ENCODE data around the gene RSPH6A.

Gene RSPH6A

GRCh38 chr19:45817010-45817724, 2.1 kb upstream of the RSPH6A start (continued):
- TF ChIP-seq, protein P1, sequence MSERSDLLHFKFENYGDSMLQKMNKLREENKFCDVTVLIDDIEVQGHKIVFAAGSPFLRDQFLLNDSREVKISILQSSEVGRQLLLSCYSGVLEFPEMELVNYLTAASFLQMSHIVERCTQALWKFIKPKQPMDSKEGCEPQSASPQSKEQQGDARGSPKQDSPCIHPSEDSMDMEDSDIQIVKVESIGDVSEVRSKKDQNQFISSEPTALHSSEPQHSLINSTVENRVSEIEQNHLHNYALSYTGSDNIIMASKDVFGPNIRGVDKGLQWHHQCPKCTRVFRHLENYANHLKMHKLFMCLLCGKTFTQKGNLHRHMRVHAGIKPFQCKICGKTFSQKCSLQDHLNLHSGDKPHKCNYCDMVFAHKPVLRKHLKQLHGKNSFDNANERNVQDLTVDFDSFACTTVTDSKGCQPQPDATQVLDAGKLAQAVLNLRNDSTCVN (tag by site-specific recombination; optimal IDR thresholded peaks at IDR 0.05): no peak
- no peak for TF ChIP-seq ZFP37 (tag by site-specific recombination; IDR thresholded peaks at IDR 0.05)
- TF ChIP-seq SP2 (tag by site-specific recombination; IDR thresholded peaks at IDR 0.05): no peak
- TF ChIP-seq SCRT1 (tag by site-specific recombination; IDR thresholded peaks at IDR 0.05; ENCODE audit: borderline replicate concordance): no peak
- no peak for TF ChIP-seq ZNF768 (tag by site-specific recombination; IDR thresholded peaks at IDR 0.05)
- TF ChIP-seq ZNF521 (tag by site-specific recombination; IDR thresholded peaks at IDR 0.05): no peak
- no peak for TF ChIP-seq ZNF692 (tag by site-specific recombination; IDR thresholded peaks at IDR 0.05)
- TF ChIP-seq ZXDB (tag by site-specific recombination; IDR thresholded peaks at IDR 0.05): 0 out of 2 replicates have a peak, but pooled peaks have one; percentile 53
- no peak for TF ChIP-seq ZNF624 (tag by site-specific recombination; IDR thresholded peaks at IDR 0.05)
- TF ChIP-seq ZNF214 (tag by site-specific recombination; IDR thresholded peaks at IDR 0.05; ENCODE audit: borderline replicate concordance): no peak
- TF ChIP-seq ZNF660 (tag by site-specific recombination; IDR thresholded peaks at IDR 0.05): peak; percentile 71
- peak; percentile 45; the same call in 1 of the 2 replicates for TF ChIP-seq SP3 (tag by site-specific recombination; IDR thresholded peaks at IDR 0.05)
- TF ChIP-seq, protein P2, sequence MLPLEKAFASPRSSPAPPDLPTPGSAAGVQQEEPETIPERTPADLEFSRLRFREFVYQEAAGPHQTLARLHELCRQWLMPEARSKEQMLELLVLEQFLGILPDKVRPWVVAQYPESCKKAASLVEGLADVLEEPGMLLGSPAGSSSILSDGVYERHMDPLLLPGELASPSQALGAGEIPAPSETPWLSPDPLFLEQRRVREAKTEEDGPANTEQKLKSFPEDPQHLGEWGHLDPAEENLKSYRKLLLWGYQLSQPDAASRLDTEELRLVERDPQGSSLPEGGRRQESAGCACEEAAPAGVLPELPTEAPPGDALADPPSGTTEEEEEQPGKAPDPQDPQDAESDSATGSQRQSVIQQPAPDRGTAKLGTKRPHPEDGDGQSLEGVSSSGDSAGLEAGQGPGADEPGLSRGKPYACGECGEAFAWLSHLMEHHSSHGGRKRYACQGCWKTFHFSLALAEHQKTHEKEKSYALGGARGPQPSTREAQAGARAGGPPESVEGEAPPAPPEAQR (tag by site-specific recombination; IDR thresholded peaks at IDR 0.05): no peak
- TF ChIP-seq ZBTB44 (tag by site-specific recombination; IDR thresholded peaks at IDR 0.05): no peak
- TF ChIP-seq GLIS1 (tag by site-specific recombination; IDR thresholded peaks at IDR 0.05): peak; percentile 11; the same call in 1 of the 2 replicates
- TF ChIP-seq ZNF391 (tag by site-specific recombination; IDR thresholded peaks at IDR 0.05; ENCODE audit: borderline replicate concordance, low read depth): no peak
- TF ChIP-seq ZNF544 (tag by site-specific recombination; IDR thresholded peaks at IDR 0.05): no peak
- 0 out of 2 replicates have a peak, but pooled peaks have one; percentile 41 for TF ChIP-seq ZNF843 (tag by site-specific recombination; IDR thresholded peaks at IDR 0.05)
- peak; percentile 64 for TF ChIP-seq ZBTB17 (tag by site-specific recombination; IDR thresholded peaks at IDR 0.05)

GRCh38 chr19:45816236-45817009, 1.3 kb upstream of the RSPH6A start:
- Histone ChIP-seq H3K4me3 (ENCODE audit: low read depth, low read length) (no peak overlapping the region), H3K27ac (ENCODE audit: extremely low read depth, low read depth, low read length) (0 out of 2 replicates have a peak overlapping the region, but pooled peaks have one; percentile 30), H3K9me3 (ENCODE audit: control insufficient read depth, insufficient read depth, low read depth, low read length) (no peaks in the 10 kb centered on the region), H3K4me1 (ENCODE audit: control insufficient read depth, insufficient read depth, low read length) (peaks cover 4% of the 10 kb centered on the region; the same call in 1 of the 2 replicates), H3K36me3 (ENCODE audit: control insufficient read depth in 2 of 2, insufficient read depth in 1 of 2, low read length in 2 of 2) (peaks cover 0 to 31% of the 10 kb centered on the region in 2 experiments; a peak in 2 of 3 replicates)
- ChIA-PET POLR2A (interaction anchor here (0.6 to 1.6 kb wide), 11 partner anchors 9 to 203 kb away, joined by 3 to 7 read pairs (median 3); partner anchors contain the start of genes CCDC61, QPCTL and SYMPK), CTCF (interaction anchor here (0.5 to 3.4 kb wide), 58 partner anchors 8 to 1193 kb away, joined by 3 to 80 read pairs (median 5); partner anchors contain the start of genes CCDC61, DMPK, DMWD and FOXA3)
- TF ChIP-seq, protein P3, sequence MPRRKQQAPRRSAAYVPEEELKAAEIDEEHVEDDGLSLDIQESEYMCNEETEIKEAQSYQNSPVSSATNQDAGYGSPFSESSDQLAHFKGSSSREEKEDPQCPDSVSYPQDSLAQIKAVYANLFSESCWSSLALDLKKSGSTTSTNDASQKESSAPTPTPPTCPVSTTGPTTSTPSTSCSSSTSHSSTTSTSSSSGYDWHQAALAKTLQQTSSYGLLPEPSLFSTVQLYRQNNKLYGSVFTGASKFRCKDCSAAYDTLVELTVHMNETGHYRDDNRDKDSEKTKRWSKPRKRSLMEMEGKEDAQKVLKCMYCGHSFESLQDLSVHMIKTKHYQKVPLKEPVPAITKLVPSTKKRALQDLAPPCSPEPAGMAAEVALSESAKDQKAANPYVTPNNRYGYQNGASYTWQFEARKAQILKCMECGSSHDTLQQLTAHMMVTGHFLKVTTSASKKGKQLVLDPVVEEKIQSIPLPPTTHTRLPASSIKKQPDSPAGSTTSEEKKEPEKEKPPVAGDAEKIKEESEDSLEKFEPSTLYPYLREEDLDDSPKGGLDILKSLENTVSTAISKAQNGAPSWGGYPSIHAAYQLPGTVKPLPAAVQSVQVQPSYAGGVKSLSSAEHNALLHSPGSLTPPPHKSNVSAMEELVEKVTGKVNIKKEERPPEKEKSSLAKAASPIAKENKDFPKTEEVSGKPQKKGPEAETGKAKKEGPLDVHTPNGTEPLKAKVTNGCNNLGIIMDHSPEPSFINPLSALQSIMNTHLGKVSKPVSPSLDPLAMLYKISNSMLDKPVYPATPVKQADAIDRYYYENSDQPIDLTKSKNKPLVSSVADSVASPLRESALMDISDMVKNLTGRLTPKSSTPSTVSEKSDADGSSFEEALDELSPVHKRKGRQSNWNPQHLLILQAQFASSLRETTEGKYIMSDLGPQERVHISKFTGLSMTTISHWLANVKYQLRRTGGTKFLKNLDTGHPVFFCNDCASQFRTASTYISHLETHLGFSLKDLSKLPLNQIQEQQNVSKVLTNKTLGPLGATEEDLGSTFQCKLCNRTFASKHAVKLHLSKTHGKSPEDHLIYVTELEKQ (tag by site-specific recombination; IDR thresholded peaks at IDR 0.05; ENCODE audit: borderline replicate concordance): no peak
- TF ChIP-seq ZNF121 (tag by site-specific recombination; IDR thresholded peaks at IDR 0.05): no peak
- no peak for TF ChIP-seq ZNF341 (tag by site-specific recombination; IDR thresholded peaks at IDR 0.05; ENCODE audit: low read depth)
- no peak for TF ChIP-seq ZNF664 (tag by site-specific recombination; IDR thresholded peaks at IDR 0.05)
- no peak for TF ChIP-seq ZNF473 (tag by site-specific recombination; IDR thresholded peaks at IDR 0.05)
- TF ChIP-seq GLIS2 (tag by site-specific recombination; IDR thresholded peaks at IDR 0.05): no peak
- no peak for TF ChIP-seq ZNF610 (tag by site-specific recombination; IDR thresholded peaks at IDR 0.05; ENCODE audit: borderline replicate concordance)

Data from HEK293 (cell line).